Upper lobe of left lung (tissue), 4 donors: ENCODE measurements around the gene CD3D.

Source experiments
- CTCF ChIP-seq, 6 experiments: fragments of 450-650 bp in 4 of 6; fragments of 200-600 bp in 2 of 6; sonication (generic) in 2 of 6; IDR thresholded peaks; one replicate each; pipeline ENCODE4 v1.5.1; 2016 to 2019; ENCODE audit warnings: antibody characterized with exemption in 6 of 6
- POLR2A ChIP-seq, 4 donors: fragments of 450-650 bp; IDR thresholded peaks; one replicate each; pipeline ENCODE4 v1.5.1; 2016 to 2017; ENCODE audit warnings: antibody characterized with exemption in 4 of 4, mild to moderate bottlenecking in 2 of 4
- POLR2AphosphoS5 ChIP-seq, 2 donors: sonication (generic); formaldehyde crosslinking; IDR thresholded peaks; one replicate each; pipeline ENCODE4 v1.5.1; 2017; ENCODE audit warnings: antibody characterized with exemption in 2 of 2

- TF ChIP-seq POLR2AphosphoS5 (IDR thresholded peaks at IDR 0.05) (no peak), POLR2A (IDR thresholded peaks at IDR 0.05) (no peak), CTCF (IDR thresholded peaks at IDR 0.05) (no peak)
Measured at GRCh38 chr11:118383657-118384056, 41.2 kb upstream of the CD3D start.
